ENCODE data around the gene NOP14. TPM values are rescaled to one million over a fixed set of nuclear protein-coding genes. Genes with fewer than 3 reads are reported as not detected.
"Not testable (repeated sequence)": the region's sequence is repeated elsewhere in the genome, so short reads cannot be mapped to it uniquely, and the experiment has no call there.

The NOP14 gene
- total RNA-seq, 2 donors from 2014 or later: 20.4 to 22.9 TPM

DNA sequence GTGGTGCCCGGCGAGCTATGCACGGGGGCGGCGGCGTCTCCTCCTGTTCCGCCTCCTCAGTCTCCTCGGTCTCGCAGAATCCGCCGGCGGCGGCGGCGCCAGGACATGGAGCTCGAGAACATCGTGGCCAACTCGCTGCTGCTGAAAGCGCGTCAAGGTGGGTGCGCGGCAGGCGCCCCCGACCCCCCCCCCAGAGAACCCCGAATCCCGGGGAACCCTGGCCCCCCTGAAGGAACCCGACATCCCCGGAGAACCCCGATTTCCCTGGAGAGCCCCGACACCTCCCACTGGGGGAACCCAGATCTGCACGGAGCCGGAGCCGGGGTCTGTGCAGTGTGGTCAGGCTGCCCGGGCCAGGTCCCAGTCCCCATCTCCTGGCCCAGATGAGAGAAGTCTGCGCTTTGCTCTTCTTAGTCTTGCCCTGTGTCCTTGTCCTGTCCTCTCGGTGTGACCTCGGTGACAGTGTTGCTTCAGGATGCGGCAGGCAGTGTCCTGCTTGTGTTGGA is 813 bp upstream of the NOP14 start:
- peak in 1 of 2 donors; percentile 73 for DNase-seq
- intact Hi-C loops (cut with DNase I, micrococcal nuclease): no loop called here
- ATAC-seq: peak; percentile 57

GRCh38 chr4:2962614-2963174 is 512 bp downstream of the NOP14 start:
- no peak for DNase-seq
- intact Hi-C loops (cut with DNase I, micrococcal nuclease): no loop called here
- ATAC-seq: peak; percentile 36

GRCh38 chr4:2961811-2962441 is 1.3 kb downstream of the NOP14 start:
- ATAC-seq (no peak), DNase-seq (no peak)
- intact Hi-C loops (cut with DNase I, micrococcal nuclease): no loop called here

DNA sequence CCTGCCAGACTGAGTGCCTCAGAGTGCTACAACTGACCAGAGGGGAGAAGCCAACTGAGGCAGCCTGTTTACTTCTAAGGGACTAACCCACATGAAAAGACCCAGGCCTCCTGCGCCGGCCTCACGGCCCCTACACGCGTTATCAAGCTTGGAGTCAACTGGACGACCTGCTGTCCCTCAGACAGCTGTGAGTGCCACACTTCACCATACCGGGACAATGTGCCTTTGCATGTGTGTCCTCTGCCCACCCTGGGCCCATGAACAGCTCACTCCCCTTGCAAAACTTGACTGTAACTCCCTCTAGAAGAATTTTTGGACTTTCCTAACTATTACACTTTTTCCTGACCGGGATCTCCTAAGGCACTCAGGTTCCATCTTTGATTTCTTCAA is 1.8 kb downstream of the NOP14 start:
- intact Hi-C loops (cut with DNase I, micrococcal nuclease): no loop called here
- DNase-seq (no peak), ATAC-seq (no peak)

DNA sequence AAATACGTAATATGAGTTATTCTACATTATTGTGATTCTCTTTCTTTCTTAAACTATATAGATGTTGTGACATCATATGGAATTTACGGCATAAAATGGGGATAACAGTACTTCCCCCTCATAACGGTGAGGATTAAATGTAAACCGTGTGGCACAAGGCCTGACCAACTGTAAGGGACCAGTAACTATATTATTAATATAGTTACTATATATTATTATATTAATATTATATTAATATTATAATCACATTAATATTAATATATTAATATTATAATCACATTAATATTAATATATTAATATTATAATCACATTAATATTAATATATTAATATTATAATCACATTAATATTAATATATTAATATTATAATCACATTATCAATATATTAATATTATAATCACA is 2.8 kb downstream of the NOP14 start:
- DNase-seq; ATAC-seq; intact Hi-C loops (cut with DNase I, micrococcal nuclease): not testable (repeated sequence)

GRCh38 chr4:2958446-2958845 is 4.8 kb downstream of the NOP14 start:
- ATAC-seq: no peak
- no peak for DNase-seq
- intact Hi-C loops (cut with DNase I, micrococcal nuclease): no loop called here

- intact Hi-C loops (cut with DNase I, micrococcal nuclease); DNase-seq; ATAC-seq: not testable (repeated sequence)
Measured at GRCh38 chr4:2955186-2956044, 7.8 kb downstream of the NOP14 start.

DNA sequence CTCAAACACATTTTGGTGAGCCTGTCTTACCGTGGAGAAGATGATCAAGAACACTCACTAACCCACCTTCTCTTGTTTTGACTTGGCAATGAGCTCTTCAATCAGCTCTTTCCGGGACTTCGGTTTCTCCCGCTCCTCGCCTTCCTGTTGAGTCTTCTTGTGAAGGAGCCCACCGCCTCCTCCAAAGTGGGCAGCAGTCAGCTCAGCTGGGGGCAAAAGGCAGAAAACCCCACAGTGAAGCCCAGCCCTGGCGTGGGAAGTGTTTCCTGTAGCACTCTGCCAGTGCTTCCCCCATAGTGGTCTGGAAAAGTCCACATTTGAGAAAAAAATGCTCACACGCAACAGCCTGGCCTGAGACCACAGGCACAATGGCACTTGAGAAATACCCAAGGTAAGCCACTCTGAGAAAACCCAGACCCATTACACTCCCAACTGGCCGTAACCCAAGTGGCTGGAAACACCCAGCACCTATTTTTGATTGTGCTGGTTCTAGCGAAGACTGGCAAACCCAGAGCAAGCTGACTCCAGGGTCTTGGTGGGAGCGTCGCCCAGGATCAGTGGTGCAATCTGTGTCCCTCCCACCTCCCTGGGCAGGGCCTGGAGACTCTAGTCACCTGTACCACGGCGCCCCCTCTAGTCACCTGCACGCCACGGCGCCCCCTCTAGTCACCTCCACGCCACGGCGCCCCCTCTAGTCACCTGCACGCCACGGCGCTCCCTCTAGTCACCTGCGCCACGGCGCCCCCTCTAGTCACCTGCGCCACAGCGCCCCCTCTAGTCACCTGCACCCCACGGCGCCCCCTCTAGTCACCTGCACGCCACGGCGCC is 8.6 kb downstream of the NOP14 start:
- intact Hi-C loops (cut with DNase I, micrococcal nuclease): no loop called here
- peak in 1 of 2 donors; percentile 38 for DNase-seq
- ATAC-seq: peak; percentile 53

DNA sequence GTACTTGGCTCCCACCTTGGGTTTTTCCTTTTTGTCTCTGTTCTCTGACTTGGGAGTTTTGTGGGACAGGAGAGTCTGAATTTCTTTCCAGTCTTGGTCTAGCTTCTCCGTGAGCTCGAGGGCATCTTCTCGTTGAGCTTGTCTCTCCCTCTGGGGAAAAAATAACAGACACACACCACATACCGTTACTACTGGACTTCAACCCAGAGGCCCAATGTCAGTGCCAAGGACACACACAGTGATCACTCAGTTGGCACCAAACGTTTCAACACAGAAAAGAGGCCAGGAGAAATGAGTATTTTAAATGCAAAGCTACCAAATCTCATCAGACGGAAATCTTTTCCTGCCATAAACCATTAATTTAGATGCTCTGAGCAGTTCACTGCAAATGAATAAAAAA is 9.7 kb downstream of the NOP14 start:
- no peak for DNase-seq
- no peak for ATAC-seq
- intact Hi-C loops (cut with DNase I, micrococcal nuclease): no loop called here

GRCh38 chr4:2950221-2950989 is 12.8 kb downstream of the NOP14 start:
- no peak for ATAC-seq
- no peak for DNase-seq
- intact Hi-C loops (cut with DNase I, micrococcal nuclease): no loop called here

- no peak for ATAC-seq
- intact Hi-C loops (cut with DNase I, micrococcal nuclease): no loop called here
- no peak for DNase-seq
Measured at GRCh38 chr4:2949782-2950125, 13.5 kb downstream of the NOP14 start.

DNA sequence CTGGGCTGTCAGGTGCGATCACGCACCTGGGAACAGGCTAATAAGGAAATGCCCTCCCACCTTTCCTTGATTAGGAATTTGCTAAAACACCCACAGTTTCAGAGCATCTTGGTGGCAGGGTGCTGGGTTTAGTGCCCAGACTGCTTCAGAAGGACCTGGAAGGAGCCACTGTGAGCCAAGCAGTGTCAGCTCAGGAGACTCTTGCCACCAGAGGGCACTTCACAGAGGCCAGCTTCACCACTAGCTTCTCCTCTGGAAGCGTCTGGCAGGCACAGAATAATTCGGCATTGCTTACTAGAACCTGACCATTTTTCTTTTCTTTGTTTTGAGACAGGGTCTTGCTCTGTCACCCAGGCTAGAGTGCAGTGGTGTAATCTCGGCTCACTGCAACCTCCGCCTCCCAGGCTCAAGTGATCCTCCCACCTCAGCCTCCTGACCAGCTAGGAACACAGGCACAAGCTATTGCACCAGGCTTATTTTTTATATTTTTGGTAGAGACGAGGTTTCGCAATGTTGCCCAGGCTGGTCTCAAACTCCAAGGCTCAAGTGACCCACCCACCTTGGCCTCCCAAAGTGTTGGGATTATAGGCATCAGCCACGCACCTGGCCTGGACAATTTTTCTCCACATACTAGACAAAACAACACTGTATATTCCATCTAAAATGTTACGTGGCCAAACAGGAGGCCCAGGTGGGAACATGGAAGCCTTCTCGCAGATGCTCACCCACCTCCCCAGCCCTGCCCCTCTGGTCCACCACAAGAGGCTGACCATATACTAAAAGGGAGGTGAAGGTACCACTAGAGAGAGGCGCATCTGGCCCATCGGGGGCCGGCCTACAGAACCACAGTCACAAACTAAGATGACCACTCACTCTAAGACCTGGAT is 14.1 kb downstream of the NOP14 start:
- intact Hi-C loops (cut with DNase I, micrococcal nuclease): no loop called here
- DNase-seq (peak in 1 of 2 donors; percentile 47), ATAC-seq (peak; percentile 71)

DNA sequence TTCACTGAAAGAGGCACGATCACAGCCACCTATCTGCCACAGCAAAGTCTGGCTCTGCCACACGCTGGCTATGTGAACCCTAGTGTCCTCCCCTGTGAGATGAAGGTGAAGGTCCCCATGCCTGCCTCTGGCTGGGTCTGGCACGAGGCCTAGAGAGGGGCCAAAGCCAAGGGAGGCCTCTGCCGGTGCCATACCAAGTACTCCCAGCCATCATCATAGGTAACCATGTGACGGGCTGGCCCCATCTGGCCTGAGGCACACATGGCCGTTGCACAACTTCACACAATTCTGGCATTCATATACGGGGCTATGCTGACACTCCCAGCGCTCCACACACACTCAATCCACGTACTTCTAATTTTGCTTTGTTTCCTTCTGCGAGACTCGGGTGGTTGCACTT is 15.3 kb downstream of the NOP14 start:
- ATAC-seq (no peak), DNase-seq (no peak)
- intact Hi-C loops (cut with DNase I, micrococcal nuclease): no loop called here

- intact Hi-C loops (cut with DNase I, micrococcal nuclease): no loop called here
- ATAC-seq: no peak
- no peak for DNase-seq
Measured at GRCh38 chr4:2946812-2947600, 16.2 kb downstream of the NOP14 start.

- intact Hi-C loops (cut with DNase I, micrococcal nuclease); DNase-seq; ATAC-seq: not testable (repeated sequence)
Measured at GRCh38 chr4:2945619-2946604, 17.3 kb downstream of the NOP14 start.
